ENCODE measurements around the gene ACSL3.
"Not testable (repeated sequence)": the region's sequence is repeated elsewhere in the genome, so short reads cannot be mapped to it uniquely, and the experiment has no call there.

ACSL3 gene

GRCh38 chr2:222976521-222977061, 115.8 kb downstream of the ACSL3 start:
- no peak for DNase-seq (ENCODE audit: low read depth in 2 of 2)

GRCh38 chr2:222977121-222977520, 116.3 kb downstream of the ACSL3 start:
- no peak for DNase-seq (ENCODE audit: low read depth in 2 of 2)

GRCh38 chr2:222978850-222979249, 118.0 kb downstream of the ACSL3 start:
- DNase-seq (ENCODE audit: low read depth in 2 of 2), result no peak

GRCh38 chr2:222979484-222979883, 118.6 kb downstream of the ACSL3 start:
- no peak for DNase-seq (ENCODE audit: low read depth in 2 of 2)

GRCh38 chr2:222982010-222982908, 121.4 kb downstream of the ACSL3 start:
- DNase-seq (ENCODE audit: low read depth in 2 of 2), result no peak

- no peak for DNase-seq (ENCODE audit: low read depth in 2 of 2)
These were observed 122.1 kb downstream of the ACSL3 start for GRCh38 chr2:222982909-222983265.

GRCh38 chr2:222984908-222985307, 124.1 kb downstream of the ACSL3 start:
- DNase-seq (ENCODE audit: low read depth in 2 of 2), result no peak

GRCh38 chr2:222989431-222989830, 128.6 kb downstream of the ACSL3 start:
- no peak for DNase-seq (ENCODE audit: low read depth in 2 of 2)

GRCh38 chr2:222990206-222990605, 129.4 kb downstream of the ACSL3 start:
- DNase-seq (ENCODE audit: low read depth in 2 of 2), result not testable (repeated sequence)

- DNase-seq (ENCODE audit: low read depth in 2 of 2), result no peak
These were observed 131.3 kb downstream of the ACSL3 start for GRCh38 chr2:222992137-222992536.
